ENCODE results near the gene SIGLEC10. TPM values are rescaled to one million over a fixed set of nuclear protein-coding genes. Genes with fewer than 3 reads are reported as not detected.
"Not testable (repeated sequence)": the region's sequence is repeated elsewhere in the genome, so short reads cannot be mapped to it uniquely, and the experiment has no call there.

SIGLEC10 gene
- total and polyA plus RNA-seq, 7 experiments from 2014 or later, result 0.06 to 36.5 (median 0.51) TPM

- Histone ChIP-seq H3K4me1 (ENCODE audit: control insufficient read depth in 2 of 2, insufficient read depth in 2 of 2, low read length in 2 of 2) (no peaks in the 10 kb centered on the region), H3K4me3 (ENCODE audit: low read length) (no peak overlapping the region), H3K27ac (ENCODE audit: low read depth, low read length) (no peak overlapping the region), H3K36me3 (ENCODE audit: control insufficient read depth in 2 of 3, insufficient read depth in 3 of 3, low read length in 3 of 3) (no peaks in the 10 kb centered on the region), H3K9me3 (ENCODE audit: control insufficient read depth in 2 of 3, low read length in 3 of 3) (no peaks in the 10 kb centered on the region), H3K27me3 (ENCODE audit: control insufficient read depth in 2 of 2, insufficient read depth in 2 of 2, low read length in 2 of 2) (no peaks in the 10 kb centered on the region)
- Mint-ChIP-seq H3K27me3 (peaks cover 16 to 30% (median 24%) of the 10 kb centered on the region in 5 donors), H3K9me3 (peaks cover 0 to 7% (median 0%) of the 10 kb centered on the region in 11 donors), H3K4me3 (no peak overlapping the region), H3K36me3 (no peaks in the 10 kb centered on the region), H3K4me1 (peaks cover 0 to 12% (median 0%) of the 10 kb centered on the region in 7 donors), H3K27ac (no peak overlapping the region)
- ChIA-PET CTCF (interaction anchor here (1.0 to 2.4 kb wide), 4 partner anchors 15 to 97 kb away, joined by 3 to 9 read pairs (median 4); no protein-coding TSS in a partner anchor), POLR2A (no interaction called here)
- intact Hi-C loops (cut with micrococcal nuclease), result no loop called here
- DNase-seq, result no peak
- ATAC-seq, result peak; percentile 31
Observed at GRCh38 chr19:51417810-51418157, 342 bp upstream of the SIGLEC10 start.

GRCh38 chr19:51416422-51416821 is 1.0 kb downstream of the SIGLEC10 start:
- H3K9me3 ChIP-seq (ENCODE audit: control insufficient read depth in 2 of 3, low read length in 3 of 3); H3K27ac Mint-ChIP-seq; intact Hi-C loops (cut with micrococcal nuclease); H3K36me3 ChIP-seq (ENCODE audit: control insufficient read depth in 2 of 3, insufficient read depth in 3 of 3, low read length in 3 of 3); H3K4me3 Mint-ChIP-seq; H3K4me1 ChIP-seq (ENCODE audit: control insufficient read depth in 2 of 2, insufficient read depth in 2 of 2, low read length in 2 of 2); H3K9me3 Mint-ChIP-seq; ATAC-seq; H3K4me3 ChIP-seq (ENCODE audit: low read length); POLR2A ChIA-PET; H3K36me3 Mint-ChIP-seq; DNase-seq; H3K4me1 Mint-ChIP-seq; H3K27me3 ChIP-seq (ENCODE audit: control insufficient read depth in 2 of 2, insufficient read depth in 2 of 2, low read length in 2 of 2); H3K27ac ChIP-seq (ENCODE audit: low read depth, low read length): not testable (repeated sequence)
- CTCF ChIA-PET, result interaction anchor here (0.8 to 1.7 kb wide), 2 partner anchors 23 to 38 kb away, joined by 3 read pairs; no protein-coding TSS in a partner anchor
- H3K27me3 Mint-ChIP-seq, result peaks cover 14 to 29% (median 19%) of the 10 kb centered on the region in 5 donors

GRCh38 chr19:51415187-51415586 is 2.3 kb downstream of the SIGLEC10 start:
- Histone ChIP-seq H3K9me3 (ENCODE audit: control insufficient read depth in 2 of 3, low read length in 3 of 3) (no peaks in the 10 kb centered on the region), H3K27ac (ENCODE audit: low read depth, low read length) (no peak overlapping the region), H3K4me3 (ENCODE audit: low read length) (no peak overlapping the region), H3K36me3 (ENCODE audit: control insufficient read depth in 2 of 3, insufficient read depth in 3 of 3, low read length in 3 of 3) (no peaks in the 10 kb centered on the region), H3K4me1 (ENCODE audit: control insufficient read depth in 2 of 2, insufficient read depth in 2 of 2, low read length in 2 of 2) (no peaks in the 10 kb centered on the region), H3K27me3 (ENCODE audit: control insufficient read depth in 2 of 2, insufficient read depth in 2 of 2, low read length in 2 of 2) (no peaks in the 10 kb centered on the region)
- Mint-ChIP-seq H3K9me3 (peaks cover 0 to 4% (median 0%) of the 10 kb centered on the region in 11 donors), H3K4me3 (no peak overlapping the region), H3K27me3 (peaks cover 12 to 26% (median 14%) of the 10 kb centered on the region in 5 donors), H3K27ac (no peak overlapping the region), H3K4me1 (peaks cover 0 to 7% (median 0%) of the 10 kb centered on the region in 7 donors), H3K36me3 (no peaks in the 10 kb centered on the region)
- ChIA-PET POLR2A (no interaction called here), CTCF (no interaction called here)
- DNase-seq, result no peak
- no peak for ATAC-seq
- intact Hi-C loops (cut with micrococcal nuclease), result no loop called here

GRCh38 chr19:51410950-51411748 is 6.3 kb downstream of the SIGLEC10 start:
- H3K27ac Mint-ChIP-seq, result no peak overlapping the region
- H3K4me3 Mint-ChIP-seq, result no peak overlapping the region
- no peak for ATAC-seq
- H3K9me3 Mint-ChIP-seq, result peaks cover 0 to 4% (median 0%) of the 10 kb centered on the region in 11 donors
- Histone ChIP-seq H3K4me1 (ENCODE audit: control insufficient read depth in 2 of 2, insufficient read depth in 2 of 2, low read length in 2 of 2) (no peaks in the 10 kb centered on the region), H3K27ac (ENCODE audit: low read depth, low read length) (no peak overlapping the region), H3K4me3 (ENCODE audit: low read length) (no peak overlapping the region), H3K9me3 (ENCODE audit: control insufficient read depth in 2 of 3, low read length in 3 of 3) (peaks cover 0 to 2% (median 0%) of the 10 kb centered on the region in 3 experiments), H3K36me3 (ENCODE audit: control insufficient read depth in 2 of 3, insufficient read depth in 3 of 3, low read length in 3 of 3) (no peaks in the 10 kb centered on the region), H3K27me3 (ENCODE audit: control insufficient read depth in 2 of 2, insufficient read depth in 2 of 2, low read length in 2 of 2) (no peaks in the 10 kb centered on the region)
- H3K36me3 Mint-ChIP-seq, result no peaks in the 10 kb centered on the region
- peaks cover 0 to 16% (median 3%) of the 10 kb centered on the region in 5 donors for H3K27me3 Mint-ChIP-seq
- no peak for DNase-seq
- intact Hi-C loops (cut with micrococcal nuclease), result no loop called here
- ChIA-PET POLR2A (no interaction called here), CTCF (no interaction called here)
- H3K4me1 Mint-ChIP-seq, result peaks cover 0 to 7% (median 0%) of the 10 kb centered on the region in 7 donors

- Mint-ChIP-seq H3K9me3 (peaks cover 0 to 21% (median 12%) of the 10 kb centered on the region in 11 donors), H3K4me3 (no peak overlapping the region), H3K36me3 (peaks cover 0 to 11% (median 9%) of the 10 kb centered on the region in 5 donors), H3K27me3 (peaks cover 0 to 23% (median 8%) of the 10 kb centered on the region in 5 donors), H3K27ac (no peak overlapping the region), H3K4me1 (peaks cover 0 to 9% (median 0%) of the 10 kb centered on the region in 7 donors)
- ChIA-PET CTCF (no interaction called here), POLR2A (no interaction called here)
- ATAC-seq (peak; percentile 77), DNase-seq (peak in 3 of 9 donors; percentile 14 to 29 (median 23))
- Histone ChIP-seq H3K27me3 (ENCODE audit: control insufficient read depth in 2 of 2, insufficient read depth in 2 of 2, low read length in 2 of 2) (no peaks in the 10 kb centered on the region), H3K4me3 (ENCODE audit: low read length) (no peak overlapping the region), H3K4me1 (ENCODE audit: control insufficient read depth in 2 of 2, insufficient read depth in 2 of 2, low read length in 2 of 2) (no peaks in the 10 kb centered on the region), H3K9me3 (ENCODE audit: control insufficient read depth in 2 of 3, low read length in 3 of 3) (peaks cover 0 to 4% (median 0%) of the 10 kb centered on the region in 3 experiments), H3K27ac (ENCODE audit: low read depth, low read length) (no peak overlapping the region), H3K36me3 (ENCODE audit: control insufficient read depth in 2 of 3, insufficient read depth in 3 of 3, low read length in 3 of 3) (no peaks in the 10 kb centered on the region)
- intact Hi-C loops (cut with micrococcal nuclease), result loop anchor here (1.0 kb wide), 1 partner anchor 68 kb away; no protein-coding TSS in a partner anchor
Observed at GRCh38 chr19:51407511-51408131, 9.8 kb downstream of the SIGLEC10 start.

GRCh38 chr19:51402117-51402516 is 15.3 kb downstream of the SIGLEC10 start:
- H3K27me3 ChIP-seq (ENCODE audit: control insufficient read depth in 2 of 2, insufficient read depth in 2 of 2, low read length in 2 of 2), result no peaks in the 10 kb centered on the region
- POLR2A ChIA-PET, result no interaction called here
- Mint-ChIP-seq H3K27me3 (peaks cover 0 to 11% (median 5%) of the 10 kb centered on the region in 5 donors), H3K36me3 (peaks cover 4 to 20% (median 16%) of the 10 kb centered on the region in 5 donors), H3K9me3 (peaks cover 6 to 32% (median 20%) of the 10 kb centered on the region in 11 donors), H3K4me1 (peaks cover 0 to 8% (median 0%) of the 10 kb centered on the region in 7 donors), H3K27ac (no peak overlapping the region), H3K4me3 (no peak overlapping the region)
- ATAC-seq (no peak), DNase-seq (no peak)
- peaks cover 0 to 11% (median 5%) of the 10 kb centered on the region in 3 experiments for H3K9me3 ChIP-seq (ENCODE audit: control insufficient read depth in 2 of 3, low read length in 3 of 3)
- no peaks in the 10 kb centered on the region for H3K36me3 ChIP-seq (ENCODE audit: control insufficient read depth in 2 of 3, insufficient read depth in 3 of 3, low read length in 3 of 3)
- CTCF ChIA-PET, result interaction anchor here (0.7 kb wide), 1 partner anchor 113 kb away, joined by 3 read pairs; no protein-coding TSS in a partner anchor
- H3K27ac ChIP-seq (ENCODE audit: low read depth, low read length), result no peak overlapping the region
- no peak overlapping the region for H3K4me3 ChIP-seq (ENCODE audit: low read length)
- intact Hi-C loops (cut with micrococcal nuclease), result no loop called here
- H3K4me1 ChIP-seq (ENCODE audit: control insufficient read depth in 2 of 2, insufficient read depth in 2 of 2, low read length in 2 of 2), result no peaks in the 10 kb centered on the region

Data from naive thymus-derived CD4-positive, alpha-beta T cell (primary cell).